Peyer's patch (tissue), 4 donors: ENCODE measurements around the gene HES4.

Experiments
- CTCF ChIP-seq, 6 experiments: fragments of 450-650 bp in 4 of 6; fragments of 200-600 bp in 2 of 6; sonication (generic) in 1 of 6; IDR thresholded peaks; one replicate each; pipeline ENCODE4 v1.5.1; 2017 to 2019; ENCODE audit warnings: antibody characterized with exemption in 6 of 6, mild to moderate bottlenecking in 3 of 6, moderate library complexity in 1 of 6
- POLR2A ChIP-seq, 2 donors: fragments of 450-650 bp; IDR thresholded peaks; one replicate each; pipeline ENCODE4 v1.5.1; 2017; ENCODE audit warnings: antibody characterized with exemption in 2 of 2, mild to moderate bottlenecking in 2 of 2, moderate library complexity in 2 of 2

DNA sequence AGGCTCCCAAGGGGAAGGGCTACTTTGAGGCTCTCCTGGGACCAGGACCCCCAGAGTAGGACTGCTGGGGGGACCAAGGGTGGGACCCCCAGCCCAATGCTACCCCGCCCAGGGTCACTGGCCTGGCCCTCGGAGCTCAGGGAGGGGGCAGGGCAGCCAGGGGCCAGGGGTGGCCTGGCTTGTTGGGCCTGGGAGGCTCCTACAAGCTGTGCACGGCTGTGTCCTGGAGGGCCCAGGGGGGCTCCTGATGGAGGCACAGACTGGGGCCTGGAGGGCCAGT lies 2.2 kb downstream of the HES4 start:
- TF ChIP-seq CTCF (IDR thresholded peaks at IDR 0.05) = no peak
- no peak for TF ChIP-seq POLR2A (IDR thresholded peaks at IDR 0.05)
